OCI-LY7 (cell line): ENCODE measurements around the gene TMEM106C.

Experiments used
- CTCF ChIP-seq: fragments of 200-600 bp; sonication (generic); conservative IDR thresholded peaks from 2 replicates; pipeline ENCODE4 v1.5.1; 2014; ENCODE audit warnings: mild to moderate bottlenecking, antibody characterized with exemption, low read length, moderate library complexity, mixed read lengths
- EZH2phosphoT487 ChIP-seq: fragments of 200-600 bp; sonication (generic); IDR thresholded peaks from 2 replicates; pipeline ENCODE4 v1.6.1; 2018; ENCODE audit warnings: low read depth, borderline replicate concordance, mild to moderate bottlenecking, mixed run types, antibody characterized with exemption, low read length, moderate library complexity, mixed read lengths

GRCh38 chr12:47939009-47939601 is 24.3 kb upstream of the TMEM106C start:
- no peak for TF ChIP-seq CTCF
- no peak for TF ChIP-seq EZH2phosphoT487
